Prostate gland (tissue), 2 donors: ENCODE results near the gene KISS1. TPM values are rescaled to one million over a fixed set of nuclear protein-coding genes. Genes with fewer than 3 reads are reported as not detected.

Source experiments
- DNase-seq: peaks from one replicate; pipeline ENCODE4 v3.0.0-alpha.2; 2019; ENCODE audit warnings: low spot score
- H3K27ac ChIP-seq, 2 donors: fragments of 200-600 bp; sonication (generic); 2 replicates each; pipeline ENCODE4 v1.5.1; 2017 to 2019
- H3K27me3 ChIP-seq: fragments of 200-600 bp; sonication (generic); replicated peaks from 2 replicates; pipeline ENCODE4 v1.5.1; 2019; ENCODE audit not compliant: insufficient read depth
- H3K36me3 ChIP-seq, 2 donors: fragments of 200-600 bp; sonication (generic); 1 replicate in 1 of 2; 2 replicates in 1 of 2; pipeline versions ENCODE4 v1.5.1 to v1.8.1; 2017 to 2019
- H3K4me1 ChIP-seq: fragments of 200-600 bp; sonication (generic); replicated peaks from 2 replicates; pipeline ENCODE4 v1.5.1; 2019
- H3K4me3 ChIP-seq, 2 donors: fragments of 200-600 bp; sonication (generic); 2 replicates each; pipeline ENCODE4 v1.5.1; 2017 to 2019
- H3K9me3 ChIP-seq: fragments of 200-600 bp; sonication (generic); 2 replicates; pipeline ENCODE4 v1.5.1; 2017
- POLR2A ChIP-seq: fragments of 450-650 bp; IDR thresholded peaks from one replicate; pipeline ENCODE4 v1.6.1; 2016; ENCODE audit warnings: antibody characterized with exemption, mild to moderate bottlenecking
- POLR2AphosphoS5 ChIP-seq: sonication (generic); formaldehyde crosslinking; IDR thresholded peaks from one replicate; pipeline ENCODE4 v1.6.1; 2017; ENCODE audit warnings: antibody characterized with exemption
- WGBS: methylation state at CpG from one replicate; pipeline ENCODE4 v1.1.5; 2018; 5-methylcytosine and 5-hydroxymethylcytosine counted together
- intact Hi-C: fragments of 100-400 bp; cut with DNase I; formaldehyde crosslinking; loops from one replicate; pipeline ENCODE4 v1.14.2; 2022
- total RNA-seq, 2 donors: library from RNA; depleted of rRNA; stranded (reverse); fragments of >200 nt; gene quantifications; one replicate each; pipeline ENCODE4 v1.1.0, GENCODE V29; 2016
- TF ChIP-seq, protein P1 (sequence below), 4 experiments: fragments of 200-600 bp in 2 of 4; fragments of 450-650 bp in 2 of 4; sonication (generic) in 2 of 4; IDR thresholded peaks; 1 replicate in 3 of 4; 2 replicates in 1 of 4; pipeline ENCODE4 v1.5.1; 2016 to 2019; ENCODE audit warnings: antibody characterized with exemption in 4 of 4, mild to moderate bottlenecking in 2 of 4, moderate library complexity in 2 of 4

The KISS1 gene
- total RNA-seq, 2 donors from 2014 or later = 6.0 TPM; not detected in 1

DNA sequence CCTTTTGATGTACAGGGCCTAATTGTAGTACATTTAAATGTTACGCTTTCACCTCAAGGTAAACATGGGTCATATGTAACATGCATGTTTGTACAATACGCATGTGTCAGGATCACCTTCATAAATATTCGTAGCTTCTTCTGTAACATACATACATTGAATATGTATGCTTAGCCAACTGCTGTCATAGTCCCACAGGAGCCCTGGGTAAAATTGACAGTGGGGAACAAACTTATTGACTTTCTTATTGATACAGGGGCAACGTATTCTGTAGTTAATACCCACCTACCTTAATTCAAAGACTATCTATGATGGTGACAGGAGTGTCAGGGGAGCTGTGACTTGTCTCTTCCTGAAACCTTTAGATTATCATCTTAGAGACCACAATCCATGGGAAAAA, 26.4 kb downstream of the KISS1 start:
- Histone ChIP-seq H3K36me3 (no peaks in the 10 kb centered on the region), H3K27ac (no peak overlapping the region), H3K4me1 (no peaks in the 10 kb centered on the region), H3K9me3 (no peaks in the 10 kb centered on the region), H3K27me3 (no peaks in the 10 kb centered on the region), H3K4me3 (no peak overlapping the region)
- no peak for TF ChIP-seq POLR2A
- TF ChIP-seq, protein P1, sequence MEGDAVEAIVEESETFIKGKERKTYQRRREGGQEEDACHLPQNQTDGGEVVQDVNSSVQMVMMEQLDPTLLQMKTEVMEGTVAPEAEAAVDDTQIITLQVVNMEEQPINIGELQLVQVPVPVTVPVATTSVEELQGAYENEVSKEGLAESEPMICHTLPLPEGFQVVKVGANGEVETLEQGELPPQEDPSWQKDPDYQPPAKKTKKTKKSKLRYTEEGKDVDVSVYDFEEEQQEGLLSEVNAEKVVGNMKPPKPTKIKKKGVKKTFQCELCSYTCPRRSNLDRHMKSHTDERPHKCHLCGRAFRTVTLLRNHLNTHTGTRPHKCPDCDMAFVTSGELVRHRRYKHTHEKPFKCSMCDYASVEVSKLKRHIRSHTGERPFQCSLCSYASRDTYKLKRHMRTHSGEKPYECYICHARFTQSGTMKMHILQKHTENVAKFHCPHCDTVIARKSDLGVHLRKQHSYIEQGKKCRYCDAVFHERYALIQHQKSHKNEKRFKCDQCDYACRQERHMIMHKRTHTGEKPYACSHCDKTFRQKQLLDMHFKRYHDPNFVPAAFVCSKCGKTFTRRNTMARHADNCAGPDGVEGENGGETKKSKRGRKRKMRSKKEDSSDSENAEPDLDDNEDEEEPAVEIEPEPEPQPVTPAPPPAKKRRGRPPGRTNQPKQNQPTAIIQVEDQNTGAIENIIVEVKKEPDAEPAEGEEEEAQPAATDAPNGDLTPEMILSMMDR (IDR thresholded peaks at IDR 0.05) = no peak
- TF ChIP-seq POLR2AphosphoS5 = no peak
- DNase-seq = no peak
- 92% methylated on average over 4 of the region's 4 CpGs for WGBS
- intact Hi-C loops = no loop called here

DNA sequence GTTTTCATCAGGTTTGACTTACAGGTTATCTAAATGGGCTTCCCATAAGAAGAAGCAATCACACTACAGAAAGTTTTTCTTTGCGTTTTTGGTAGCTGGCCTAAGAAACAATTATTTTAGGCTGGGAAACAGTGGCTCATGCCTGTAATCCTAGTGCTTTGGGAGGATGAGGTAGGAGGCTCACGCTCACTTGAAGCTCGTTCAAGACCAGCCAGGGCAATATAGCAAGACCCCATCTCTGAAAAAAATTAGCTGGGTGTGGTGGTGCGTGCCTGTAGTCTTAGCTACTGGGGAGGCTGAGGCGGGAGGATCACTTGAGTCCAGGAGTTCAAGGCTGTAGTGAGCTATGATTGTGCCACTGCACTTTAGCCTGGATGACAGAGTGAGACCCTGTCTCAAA, 28.6 kb downstream of the KISS1 start:
- intact Hi-C loops = no loop called here
- H3K27me3 ChIP-seq = no peaks in the 10 kb centered on the region
- H3K4me1 ChIP-seq = no peaks in the 10 kb centered on the region
- no peaks in the 10 kb centered on the region for H3K9me3 ChIP-seq
- H3K27ac ChIP-seq = no peak overlapping the region
- no peak for TF ChIP-seq POLR2AphosphoS5
- TF ChIP-seq POLR2A = no peak
- TF ChIP-seq, protein P1 (IDR thresholded peaks at IDR 0.05) = no peak
- DNase-seq = no peak
- H3K4me3 ChIP-seq = no peak overlapping the region
- 93% methylated on average over 5 of the region's 5 CpGs for WGBS
- H3K36me3 ChIP-seq = no peaks in the 10 kb centered on the region

DNA sequence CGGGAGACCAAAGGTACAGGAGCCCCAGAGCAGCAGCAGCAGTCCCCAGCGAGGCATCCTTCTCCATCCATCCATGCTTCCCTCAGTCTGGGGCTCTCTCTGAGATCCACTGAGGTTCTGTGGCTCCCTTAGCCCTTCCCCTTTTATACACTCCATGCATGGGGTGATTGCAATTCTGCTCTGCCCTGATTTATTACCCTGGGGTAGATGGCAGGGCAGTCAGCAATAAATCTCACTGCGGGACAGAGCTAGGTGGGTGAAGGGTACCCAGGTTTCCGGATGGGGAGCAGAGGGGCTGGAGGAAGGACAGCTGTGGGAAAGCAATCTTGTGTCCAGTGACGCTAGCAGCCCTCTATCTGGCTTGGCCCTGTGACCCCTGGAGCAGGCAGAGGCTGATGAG, 30.1 kb downstream of the KISS1 start, which contains the start of gene REN:
Gene REN, minus strand, starts transcription at position 119 of the 400 bp plus-strand sequence. Its CDS starts 44 bp downstream, at position 75.
- DNase-seq = no peak
- Histone ChIP-seq H3K9me3 (no peaks in the 10 kb centered on the region), H3K4me3 (no peak within 1 kb of the TSS), H3K27me3 (no peaks in the 10 kb centered on the region), H3K27ac (no peak within 1 kb of the TSS), H3K36me3 (no peaks in the 10 kb centered on the region), H3K4me1 (no peaks in the 10 kb centered on the region)
- WGBS = 60% methylated on average over 5 of the region's 5 CpGs
- TF ChIP-seq POLR2AphosphoS5 (no peak), POLR2A (no peak)
- TF ChIP-seq, protein P1 (IDR thresholded peaks at IDR 0.05) = no peak
- intact Hi-C loops = no loop called here

DNA sequence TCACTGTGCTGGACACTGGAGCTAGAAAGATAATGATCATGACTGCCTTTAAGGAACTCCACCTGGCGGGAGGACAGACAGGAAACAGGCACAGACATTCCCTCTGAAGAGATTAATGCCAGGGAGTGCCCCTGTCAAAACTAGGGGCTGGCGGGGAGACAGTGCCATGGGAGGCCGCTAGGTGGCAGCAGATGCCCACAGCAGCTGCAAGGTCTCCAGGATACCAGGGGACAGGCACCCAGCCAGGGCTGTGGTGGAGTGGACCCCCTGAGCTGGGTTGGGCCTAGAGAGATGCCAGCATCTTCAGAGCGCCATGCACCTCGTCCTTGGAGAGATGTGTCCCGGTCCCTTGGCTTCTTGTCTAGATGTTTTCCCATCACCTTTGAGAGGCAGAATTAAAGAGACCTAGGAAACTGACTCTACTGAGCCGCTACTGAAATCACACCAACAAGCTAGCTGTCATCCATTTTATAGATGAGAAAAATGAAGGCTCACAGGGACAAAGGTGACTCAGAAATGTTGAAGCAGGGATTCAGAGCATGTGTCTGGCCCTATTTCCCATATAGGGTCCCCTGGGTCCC, 33.7 kb downstream of the KISS1 start:
- Histone ChIP-seq H3K4me1 (no peaks in the 10 kb centered on the region), H3K36me3 (no peaks in the 10 kb centered on the region), H3K9me3 (no peaks in the 10 kb centered on the region), H3K27me3 (no peaks in the 10 kb centered on the region), H3K4me3 (no peak overlapping the region), H3K27ac (no peak overlapping the region)
- TF ChIP-seq, protein P1 (IDR thresholded peaks at IDR 0.05) = peak; percentile 96 to 100 (median 99)
- no peak for TF ChIP-seq POLR2A
- TF ChIP-seq POLR2AphosphoS5 = peak; percentile 89
- intact Hi-C loops = loop anchor here (1.0 to 5.0 kb wide), 3 partner anchors 45 to 340 kb away; no protein-coding TSS in a partner anchor
- DNase-seq = peak; percentile 90
- WGBS = 16% methylated on average over 7 of the region's 7 CpGs
